HG03432 (cell line): Measurements from ENCODE around the gene MDH2.
"Not testable (repeated sequence)": the region's sequence is repeated elsewhere in the genome, so short reads cannot be mapped to it uniquely, and the experiment has no call there.

Experiments used
- ATAC-seq: cut with Tn5 transposase; IDR thresholded peaks from one replicate; pipeline ENCODE4 v1.9.1; 2021; ENCODE audit warnings: mild to moderate bottlenecking, moderate library complexity; ENCODE audit not compliant: unreplicated experiment

MDH2 gene

GRCh38 chr7:76047811-76048667, at the start of gene MDH2, which contains the start of gene STYXL1:
Gene MDH2, plus strand, starts transcription at chr7:76048106. Its CDS starts 55 bp downstream, at chr7:76048161.
Gene STYXL1, minus strand, starts transcription at chr7:76048000. Its CDS starts 17,477 bp downstream, at chr7:76030523.
- ATAC-seq, result peak; percentile 96

- ATAC-seq, result no peak
Measured at GRCh38 chr7:76000566-76000965, 47.3 kb upstream of the MDH2 start.

- ATAC-seq, result no peak
Measured at GRCh38 chr7:76002139-76002538, 45.8 kb upstream of the MDH2 start.

- ATAC-seq, result no peak
Measured at GRCh38 chr7:76002822-76003221, 45.1 kb upstream of the MDH2 start.

GRCh38 chr7:76003351-76003750, 44.6 kb upstream of the MDH2 start:
- no peak for ATAC-seq

GRCh38 chr7:76005004-76005403, 42.9 kb upstream of the MDH2 start:
- not testable (repeated sequence) for ATAC-seq

- ATAC-seq, result no peak
Measured at GRCh38 chr7:76008156-76008687, 39.7 kb upstream of the MDH2 start.

GRCh38 chr7:76009672-76010600, 38.0 kb upstream of the MDH2 start:
- ATAC-seq, result no peak

GRCh38 chr7:76011442-76011861, 36.5 kb upstream of the MDH2 start:
- no peak for ATAC-seq

GRCh38 chr7:76016191-76016947, 31.5 kb upstream of the MDH2 start:
- no peak for ATAC-seq

- not testable (repeated sequence) for ATAC-seq
Measured at GRCh38 chr7:76018520-76018919, 29.4 kb upstream of the MDH2 start.

- no peak for ATAC-seq
Measured at GRCh38 chr7:76020031-76020714, 27.7 kb upstream of the MDH2 start.

GRCh38 chr7:76022026-76022780, 25.7 kb upstream of the MDH2 start:
- ATAC-seq, result no peak

GRCh38 chr7:76023002-76023401, 24.9 kb upstream of the MDH2 start:
- no peak for ATAC-seq

- not testable (repeated sequence) for ATAC-seq
Measured at GRCh38 chr7:76029682-76030081, 18.2 kb upstream of the MDH2 start.

- no peak for ATAC-seq
Measured at GRCh38 chr7:76031964-76032363, 15.9 kb upstream of the MDH2 start.

GRCh38 chr7:76037310-76037709, 10.6 kb upstream of the MDH2 start:
- ATAC-seq, result no peak

- no peak for ATAC-seq
Measured at GRCh38 chr7:76040126-76040525, 7.8 kb upstream of the MDH2 start.

GRCh38 chr7:76044375-76044865, 3.5 kb upstream of the MDH2 start:
- no peak for ATAC-seq
